A673 (cell line): ENCODE data around the gene LRRN1. TPM values are rescaled to one million over a fixed set of nuclear protein-coding genes. Genes with fewer than 3 reads are reported as not detected.

Experiments
- BruUV-seq: library from RNA; stranded (reverse); fragments of 400-500 nt; replicated peaks from 2 replicates; lab custom pipeline; 2021; lab: Mats Ljungman, UMichigan
- CTCF ChIA-PET: fragments of 300-600 bp; sonication (Branson Sonifier 250); formaldehyde crosslinking; loops from one replicate; lab custom pipeline; 2022; ENCODE audit warnings: antibody characterized with exemption; lab: Charles Lee
- POLR2A ChIA-PET: fragments of 300-600 bp; sonication (Branson Sonifier 250); formaldehyde crosslinking; loops from one replicate; lab custom pipeline; 2022; ENCODE audit warnings: antibody characterized with exemption; ENCODE audit not compliant: low non-redundant PET; lab: Charles Lee
- DNase-seq: peaks from one replicate; pipeline ENCODE4 v3.0.0-alpha.2; 2015; ENCODE audit warnings: low spot score
- H3K27ac ChIP-seq: fragments of 200-600 bp; sonication (generic); 2 replicates; pipeline ENCODE4 v1.5.1; 2016; ENCODE audit warnings: mixed run types, low read depth, mild to moderate bottlenecking, mixed read lengths, antibody characterized with exemption, low read length; ENCODE audit not compliant: poor library complexity, severe bottlenecking
- H3K27me3 ChIP-seq: fragments of 200-600 bp; sonication (generic); replicated peaks from 2 replicates; pipeline ENCODE4 v1.6.1; 2017; ENCODE audit warnings: mixed run types, low read depth, mild to moderate bottlenecking, mixed read lengths, antibody characterized with exemption, low read length; ENCODE audit not compliant: insufficient read depth, poor library complexity
- H3K36me3 ChIP-seq: fragments of 200-600 bp; sonication (generic); 2 replicates; pipeline ENCODE4 v1.6.1; 2016; ENCODE audit warnings: mixed run types, mild to moderate bottlenecking, mixed read lengths, antibody characterized with exemption, low read length; ENCODE audit not compliant: insufficient read depth, poor library complexity, severe bottlenecking
- H3K4me1 ChIP-seq: fragments of 200-600 bp; sonication (generic); 2 replicates; pipeline ENCODE4 v1.6.1; 2017; ENCODE audit warnings: mixed run types, mild to moderate bottlenecking, mixed read lengths, antibody characterized with exemption, low read length; ENCODE audit not compliant: insufficient read depth, poor library complexity, severe bottlenecking
- H3K4me3 ChIP-seq: fragments of 200-600 bp; sonication (generic); 2 replicates; pipeline ENCODE4 v1.5.1; 2016; ENCODE audit warnings: low read depth, mixed run types, mild to moderate bottlenecking, mixed read lengths, low read length; ENCODE audit not compliant: poor library complexity, severe bottlenecking
- H3K9me3 ChIP-seq: fragments of 200-600 bp; sonication (generic); 2 replicates; pipeline ENCODE4 v1.6.1; 2016; ENCODE audit warnings: mixed run types, low read depth, mild to moderate bottlenecking, mixed read lengths, antibody characterized with exemption, low read length; ENCODE audit not compliant: poor library complexity, severe bottlenecking
- CTCF ChIP-seq: fragments of 300-800, 200-600 bp; sonication (generic); conservative IDR thresholded peaks from 2 replicates; pipeline ENCODE4 v1.5.1; 2017; ENCODE audit warnings: low read depth, mild to moderate bottlenecking, antibody characterized with exemption, low read length, moderate library complexity, mixed read lengths
- EZH2 ChIP-seq: fragments of 200-600 bp; sonication (generic); IDR thresholded peaks from 2 replicates; pipeline ENCODE4 v1.6.1; 2017; ENCODE audit warnings: borderline replicate concordance, low read depth, mild to moderate bottlenecking, mixed read lengths, antibody characterized with exemption, low read length; ENCODE audit not compliant: poor library complexity, severe bottlenecking
- intact Hi-C: fragments of 100-400 bp; cut with micrococcal nuclease; formaldehyde crosslinking; loops from one replicate; pipeline ENCODE4 v1.10.0; 2022; ENCODE audit not compliant: unreplicated experiment
- total RNA-seq: library from RNA; stranded (reverse); gene quantifications from 2 replicates; pipeline ENCODE4 v1.2.3, GENCODE V29; 2021

The LRRN1 gene
- total RNA-seq, 1 experiment from 2014 or later = not detected

GRCh38 chr3:3815206-3815605 lies 16.0 kb downstream of the LRRN1 start:
- POLR2A ChIA-PET = no interaction called here
- H3K36me3 ChIP-seq = no peaks in the 10 kb centered on the region

GRCh38 chr3:3816034-3816433 lies 16.8 kb downstream of the LRRN1 start:
- TF ChIP-seq CTCF (no peak), EZH2 (no peak)
- ChIA-PET CTCF (no interaction called here), POLR2A (no interaction called here)
- no peaks in the 10 kb centered on the region for H3K27me3 ChIP-seq
- no TSS peak for BruUV-seq
- H3K4me1 ChIP-seq = no peaks in the 10 kb centered on the region
- H3K4me3 ChIP-seq = no peak overlapping the region
- no peak for DNase-seq
- H3K27ac ChIP-seq = no peak overlapping the region
- intact Hi-C loops = no loop called here
- H3K36me3 ChIP-seq = no peaks in the 10 kb centered on the region
- H3K9me3 ChIP-seq = peaks cover 2% of the 10 kb centered on the region

More at GRCh38 chr3:3815206-3815605, 16.0 kb downstream of the LRRN1 start:
- no peak overlapping the region for H3K4me3 ChIP-seq
- no peak overlapping the region for H3K27ac ChIP-seq
- no peaks in the 10 kb centered on the region for H3K9me3 ChIP-seq
- intact Hi-C loops = no loop called here
- no peaks in the 10 kb centered on the region for H3K27me3 ChIP-seq
- CTCF ChIA-PET = no interaction called here
- H3K4me1 ChIP-seq = no peaks in the 10 kb centered on the region
- no peak for DNase-seq
- TF ChIP-seq EZH2 = no peak
- no peak for TF ChIP-seq CTCF
- no TSS peak for BruUV-seq

DNA sequence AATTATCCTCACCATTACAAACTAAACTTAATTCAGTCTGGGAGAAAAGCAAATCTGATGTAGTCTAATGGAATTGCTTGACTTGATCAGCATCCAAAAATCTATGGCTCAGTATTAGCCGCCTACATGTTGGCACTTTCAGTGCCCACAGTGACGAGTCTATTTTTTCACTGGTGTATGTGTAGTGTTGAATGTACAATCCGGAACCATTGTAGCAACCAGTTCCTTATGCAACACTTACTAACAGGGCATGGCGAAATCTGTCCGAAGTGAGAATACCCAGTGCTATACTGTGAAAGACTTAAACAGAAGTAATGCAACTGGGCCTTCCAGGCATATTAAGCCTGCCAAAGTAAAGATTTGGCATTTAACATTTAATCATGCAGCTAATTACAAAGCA lies 18.6 kb downstream of the LRRN1 start:
- Histone ChIP-seq H3K4me3 (no peak overlapping the region), H3K9me3 (peaks cover 7% of the 10 kb centered on the region), H3K27ac (no peak overlapping the region), H3K36me3 (no peaks in the 10 kb centered on the region), H3K27me3 (no peaks in the 10 kb centered on the region), H3K4me1 (no peaks in the 10 kb centered on the region)
- intact Hi-C loops = no loop called here
- POLR2A ChIA-PET = no interaction called here
- TF ChIP-seq CTCF (no peak), EZH2 (no peak)
- CTCF ChIA-PET = no interaction called here
- DNase-seq = no peak
- no TSS peak for BruUV-seq
